Measurements from ENCODE around the gene TMUB2.

GRCh38 chr17:44223541-44224071, 36.8 kb downstream of the TMUB2 start:
- TF ChIP-seq CTCF (conservative IDR thresholded peaks at IDR 0.05 in 1 of 2, IDR thresholded peaks at IDR 0.05 in 1 of 2; ENCODE audit: low read depth in 1 of 2, low read length in 2 of 2) = no peak
- TF ChIP-seq EZH2 (IDR thresholded peaks at IDR 0.05; ENCODE audit: low read length, missing control alignments) = no peak

All from fibroblast of lung (primary cell).